Activated CD8-positive, alpha-beta memory T cell treated with anti-CD3 and anti-CD28 coated beads for 36 hours (primary cell): ENCODE data around the gene PRR7. TPM values are rescaled to one million over a fixed set of nuclear protein-coding genes. Genes with fewer than 3 reads are reported as not detected.

Source experiments
- CTCF ChIA-PET: fragments of 350-600 bp; sonication (Branson Sonifier 250); formaldehyde crosslinking; loops from one replicate; lab custom pipeline; 2021; ENCODE audit warnings: antibody characterized with exemption; lab: Charles Lee
- POLR2A ChIA-PET: fragments of 350-600 bp; sonication (Branson Sonifier 250); formaldehyde crosslinking; loops from one replicate; lab custom pipeline; 2021; ENCODE audit warnings: antibody characterized with exemption; lab: Charles Lee
- total RNA-seq, 2 experiments: library from RNA; stranded (reverse); gene quantifications; one replicate each; pipeline ENCODE4 v1.2.3, GENCODE V29; 2021

The PRR7 gene
- total RNA-seq, 2 experiments from 2014 or later: 18.7 to 20.1 TPM

DNA sequence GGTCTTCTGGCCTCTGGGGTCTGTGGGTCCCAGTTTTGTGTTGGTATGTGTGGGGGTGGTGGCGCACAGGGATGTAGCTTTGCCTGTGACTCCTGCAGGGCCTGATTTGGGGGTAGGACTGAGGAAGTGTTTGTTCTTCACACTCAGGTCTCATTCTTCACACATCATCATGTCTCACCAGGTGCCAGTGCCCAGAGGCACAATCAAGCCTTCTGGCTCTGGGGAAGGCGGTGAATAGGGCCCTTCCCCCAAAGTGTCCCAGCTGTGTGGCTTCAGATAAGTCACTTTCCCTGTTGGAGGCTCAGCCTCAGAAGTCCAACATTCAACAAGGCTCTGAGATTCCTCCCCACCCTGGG, 21.7 kb downstream of the PRR7 start:
- CTCF ChIA-PET: interaction anchor here (1.3 to 9.1 kb wide), 2 partner anchors 11 to 78 kb away, joined by 4 to 84 read pairs; no protein-coding TSS in a partner anchor
- POLR2A ChIA-PET: no interaction called here

DNA sequence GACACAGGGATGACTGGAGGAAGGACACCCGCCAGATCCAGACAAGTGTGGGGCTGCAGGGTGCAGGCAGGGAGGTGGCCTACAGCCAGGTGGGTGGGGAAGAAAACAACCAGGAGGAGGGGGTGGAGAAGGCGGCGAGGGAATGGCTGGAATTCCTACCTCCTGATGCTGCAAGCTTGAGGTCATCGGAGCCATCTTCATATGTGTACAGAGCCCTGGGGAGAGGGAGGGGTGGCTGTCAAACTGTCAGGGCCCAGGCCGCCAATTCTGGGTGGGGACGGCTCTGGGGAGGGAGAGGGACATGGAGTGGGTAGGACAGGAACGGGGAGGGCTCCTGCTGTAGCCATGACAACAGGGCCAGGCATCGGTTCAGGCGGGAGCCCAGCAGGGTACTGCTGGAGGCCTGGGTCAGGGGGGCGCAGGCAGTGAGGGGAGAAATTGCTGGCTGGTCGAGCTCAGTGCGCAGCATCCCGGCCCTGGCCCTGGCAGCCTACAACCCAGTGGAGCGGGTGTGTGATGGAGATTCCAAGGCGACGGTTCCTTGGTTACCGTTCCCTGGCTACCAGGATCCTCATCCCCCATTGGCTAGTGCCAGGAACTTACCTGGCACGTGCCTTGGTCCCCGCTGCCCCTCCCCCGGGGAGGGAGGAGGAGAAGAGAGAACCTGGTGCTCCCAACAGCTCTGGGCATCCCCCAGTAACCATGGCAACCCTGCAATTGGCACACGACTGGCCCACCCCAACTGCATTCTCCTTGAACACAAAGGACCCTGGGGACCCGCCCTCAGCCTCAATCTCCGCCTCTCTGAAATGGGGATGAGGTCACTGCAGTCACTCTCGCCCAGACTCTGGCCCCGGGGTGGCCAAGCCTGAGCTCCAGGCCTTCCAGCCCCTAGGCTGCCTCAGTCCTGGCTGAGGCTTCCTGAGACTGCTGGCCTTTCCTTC, 22.3 kb downstream of the PRR7 start:
- CTCF ChIA-PET: interaction anchor here (0.7 to 9.1 kb wide), 3 partner anchors 12 to 78 kb away, joined by 3 to 84 read pairs (median 4); no protein-coding TSS in a partner anchor
- POLR2A ChIA-PET: interaction anchor here (0.9 kb wide), 1 partner anchor 9 kb away, joined by 3 read pairs; no protein-coding TSS in a partner anchor

DNA sequence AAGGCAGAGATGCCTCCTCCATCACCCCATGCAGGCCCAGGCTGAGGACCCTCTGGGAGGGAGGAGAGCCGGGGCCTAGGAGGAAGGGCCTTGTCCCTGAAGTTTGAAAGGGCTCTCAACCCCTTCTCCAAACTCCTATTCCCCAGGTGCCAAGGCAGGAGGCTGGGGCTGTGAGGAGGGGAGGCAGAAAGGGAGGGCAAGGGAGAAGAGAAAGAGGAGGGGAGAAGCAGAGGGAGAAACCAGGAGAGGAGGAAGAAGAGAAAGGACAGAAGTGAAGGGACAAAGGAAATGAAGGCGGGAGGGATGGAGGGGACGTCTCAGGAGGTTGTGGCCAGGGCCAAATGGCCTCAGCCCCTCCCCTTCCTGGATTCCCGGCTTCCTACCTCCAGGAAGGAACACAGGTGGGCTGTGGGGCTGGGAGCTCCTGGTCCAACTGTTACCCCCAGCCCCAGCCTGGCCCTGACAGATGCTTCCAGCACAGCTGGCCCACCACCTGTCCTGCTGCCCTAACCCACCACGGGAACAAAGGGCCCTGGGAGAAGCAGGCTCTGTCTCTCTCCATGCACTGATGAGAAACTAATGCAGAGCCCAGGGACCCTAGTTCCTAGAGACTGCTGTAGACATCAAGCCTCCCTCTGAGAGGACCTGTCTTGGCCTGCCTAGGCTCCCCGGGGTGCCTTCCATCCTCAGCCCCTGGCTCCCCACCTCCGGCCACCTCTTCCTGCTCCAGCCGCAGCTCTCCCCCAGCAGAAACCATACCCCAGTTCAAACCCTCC, 23.3 kb downstream of the PRR7 start:
- POLR2A ChIA-PET: interaction anchor here (0.9 kb wide), 1 partner anchor 10 kb away, joined by 3 read pairs; no protein-coding TSS in a partner anchor

DNA sequence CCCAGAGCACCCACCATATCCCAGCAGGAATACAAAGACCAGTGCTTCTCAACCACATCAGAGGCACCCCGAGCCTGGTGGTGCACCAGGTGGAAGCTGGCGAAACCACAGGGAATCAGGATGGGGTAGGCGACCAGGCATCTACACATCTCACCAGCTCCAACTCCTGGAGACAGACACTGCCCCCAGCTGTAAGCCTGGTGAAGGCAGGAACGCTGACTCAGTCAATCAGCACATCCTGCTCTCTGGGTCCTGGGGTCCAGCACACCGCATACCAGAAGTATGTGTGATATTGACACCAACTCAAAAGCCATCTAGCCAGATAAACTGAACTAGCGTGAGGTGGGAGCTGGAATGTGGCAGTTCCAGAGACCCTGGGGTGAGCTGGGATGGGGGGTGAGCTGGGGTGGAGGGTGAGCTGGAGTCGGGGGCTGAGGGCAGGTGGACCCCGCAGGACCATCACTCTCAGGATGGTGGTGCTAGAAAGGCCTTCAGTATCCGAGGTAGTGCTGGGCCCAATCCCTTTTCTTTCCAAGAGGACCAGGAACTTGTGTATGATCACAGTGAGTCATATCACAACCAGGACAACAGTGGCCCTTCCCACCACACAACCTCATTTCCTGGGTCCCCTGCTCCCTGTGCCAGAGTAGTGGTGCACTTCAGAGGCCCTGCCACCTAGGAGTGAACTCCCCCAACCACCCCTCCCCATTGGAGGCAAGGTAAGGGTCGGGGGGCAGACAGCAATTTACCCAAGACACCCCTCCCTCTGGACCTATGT, 24.3 kb downstream of the PRR7 start:
- POLR2A ChIA-PET: interaction anchor here (0.6 to 2.2 kb wide), 6 partner anchors 14 to 120 kb away, joined by 3 to 11 read pairs (median 8); partner anchors contain the start of gene PDLIM7
- CTCF ChIA-PET: interaction anchor here (0.8 to 9.1 kb wide), 9 partner anchors 14 to 82 kb away, joined by 3 to 84 read pairs (median 5); partner anchors contain the start of genes DDX41 and PDLIM7

More for the DNA sequence above, 23.3 kb downstream of the PRR7 start:
- CTCF ChIA-PET: interaction anchor here (0.8 to 9.1 kb wide), 5 partner anchors 13 to 79 kb away, joined by 3 to 84 read pairs (median 5); partner anchors contain the start of gene PDLIM7

DNA sequence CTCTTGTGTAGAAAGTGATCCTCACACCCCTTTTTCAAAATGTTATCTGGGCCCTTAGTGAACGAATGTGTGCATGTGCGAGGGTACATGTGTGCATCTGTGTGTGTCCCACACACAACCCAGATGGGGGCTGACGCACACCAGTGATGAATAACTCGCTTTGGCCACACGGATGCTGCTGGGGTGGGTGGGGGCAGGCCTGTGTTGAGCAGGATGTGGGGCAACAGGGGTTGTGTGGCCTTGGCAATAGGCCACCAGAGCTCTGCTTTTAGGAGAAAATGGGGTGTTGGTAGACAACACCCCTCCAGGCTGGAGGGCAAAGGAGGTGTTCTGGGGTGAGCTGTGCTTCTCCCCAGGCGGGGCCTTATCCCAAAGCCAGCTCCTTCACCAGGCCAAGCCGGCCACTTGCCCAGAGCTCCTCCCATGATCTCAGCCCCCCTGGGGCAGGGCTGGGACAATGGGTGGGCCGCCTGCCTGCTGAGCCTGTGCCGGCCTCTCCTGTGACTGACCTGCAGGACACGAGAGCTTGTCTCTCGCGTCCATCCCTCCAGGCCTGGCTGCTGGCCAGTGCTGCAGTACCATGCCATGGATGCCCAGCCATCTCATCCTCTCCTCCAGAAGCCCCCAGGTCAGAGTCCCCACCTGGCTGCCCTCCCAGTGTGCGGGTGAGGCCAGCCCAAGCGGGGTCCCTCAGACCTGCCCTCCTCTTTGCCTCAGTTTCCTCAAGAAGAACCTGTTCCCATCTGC, 25.2 kb downstream of the PRR7 start:
- CTCF ChIA-PET: interaction anchor here (0.8 to 9.1 kb wide), 10 partner anchors 15 to 93 kb away, joined by 3 to 84 read pairs (median 4); partner anchors contain the start of gene DDX41
- POLR2A ChIA-PET: interaction anchor here (0.5 to 2.2 kb wide), 13 partner anchors 8 to 160 kb away, joined by 3 to 17 read pairs (median 5); partner anchors contain the start of genes GRK6, MXD3 and PDLIM7

DNA sequence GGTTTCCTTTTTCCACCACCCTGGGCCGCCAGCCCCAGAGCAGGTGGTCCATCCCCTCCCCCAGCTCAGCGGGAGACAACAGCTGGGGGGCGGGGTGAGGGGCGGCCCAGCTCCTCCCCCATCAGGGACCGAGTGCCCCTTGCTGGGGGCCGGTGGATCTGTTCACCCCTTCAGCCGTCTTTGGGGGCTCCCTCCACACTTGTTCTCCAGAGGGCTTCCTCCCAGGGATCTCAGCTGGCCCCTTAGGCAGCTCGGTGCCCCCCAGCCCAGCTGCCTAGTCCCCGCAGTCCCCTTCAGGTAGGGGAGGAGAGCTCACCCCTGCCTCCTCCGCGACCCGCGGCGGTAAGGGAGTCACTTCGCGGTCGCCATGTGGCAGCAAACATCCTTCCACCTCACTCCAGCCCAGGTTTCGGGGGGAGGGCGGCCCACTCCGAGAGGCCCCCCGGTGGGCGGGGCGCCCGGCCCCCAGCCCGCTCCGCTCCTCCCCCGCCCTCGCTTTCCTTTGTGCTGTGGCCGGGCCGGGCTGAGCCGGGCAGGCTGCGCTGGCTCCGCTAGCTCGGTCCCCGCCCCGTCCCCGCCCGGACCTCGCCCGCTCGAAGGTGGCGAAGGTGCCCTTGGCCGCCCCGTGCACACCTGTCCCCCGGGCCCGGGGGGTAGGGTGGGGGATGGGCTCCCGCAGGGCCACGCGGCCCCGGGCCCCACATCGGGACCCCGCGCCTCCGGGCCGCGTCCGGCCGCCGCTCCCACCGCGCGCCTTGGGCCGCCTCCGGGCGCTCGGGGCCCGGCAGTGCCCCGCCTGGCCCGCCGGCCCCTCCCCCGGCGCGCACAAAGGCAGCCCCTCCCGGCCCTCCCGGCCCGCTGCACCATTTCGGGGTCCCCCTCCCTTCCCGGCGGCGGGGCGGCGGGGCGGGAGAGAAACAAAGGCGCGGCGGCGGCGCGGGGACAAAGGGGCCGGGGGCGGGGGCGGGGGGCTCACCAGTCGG, 26.1 kb downstream of the PRR7 start:
- ChIA-PET POLR2A (interaction anchor here (0.6 to 2.2 kb wide), 11 partner anchors 9 to 161 kb away, joined by 3 to 17 read pairs (median 5); partner anchors contain the start of genes GRK6, MXD3 and PDLIM7), CTCF (interaction anchor here (0.7 to 9.1 kb wide), 10 partner anchors 9 to 160 kb away, joined by 3 to 84 read pairs (median 4); partner anchors contain the start of gene DDX41)

DNA sequence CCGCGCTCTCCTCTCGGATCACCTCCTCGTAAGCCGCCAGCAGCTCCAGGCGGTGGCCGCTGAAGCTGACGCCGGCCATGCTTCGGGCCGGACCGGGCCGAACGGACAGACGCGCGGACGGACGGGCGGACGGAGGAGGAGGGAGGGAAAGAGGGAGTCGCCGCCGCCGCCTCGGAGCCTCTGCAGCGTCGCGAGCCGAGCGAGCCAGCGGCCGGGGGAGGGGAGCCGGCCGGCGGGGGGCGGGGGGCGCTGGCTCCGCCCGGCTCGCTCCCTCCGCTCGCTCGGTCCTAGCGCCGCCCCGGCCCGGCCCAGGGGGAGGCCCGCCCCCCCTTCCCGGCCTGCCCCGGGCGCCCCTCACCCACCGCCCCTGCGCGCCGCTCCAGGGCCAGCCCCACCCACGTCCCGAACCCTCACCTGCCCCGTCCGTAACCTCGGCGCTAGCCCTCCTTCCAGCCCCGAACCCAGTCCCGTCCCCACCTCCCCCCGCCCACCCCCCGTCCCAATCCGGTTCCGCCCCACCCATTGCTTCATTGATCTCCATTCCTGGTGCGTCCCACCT, 26.9 kb downstream of the PRR7 start, which contains the start of gene DBN1:
TSS of gene DBN1 (minus strand) at position 192 of the 559 bp plus-strand sequence. CDS start at position 79, 113 bp downstream.
- ChIA-PET POLR2A (interaction anchor here (1.3 to 2.0 kb wide), 4 partner anchors 18 to 70 kb away, joined by 3 to 17 read pairs (median 6); no protein-coding TSS in a partner anchor), CTCF (interaction anchor here (1.0 to 9.1 kb wide), 5 partner anchors 10 to 28 kb away, joined by 3 to 84 read pairs (median 4); no protein-coding TSS in a partner anchor)

DNA sequence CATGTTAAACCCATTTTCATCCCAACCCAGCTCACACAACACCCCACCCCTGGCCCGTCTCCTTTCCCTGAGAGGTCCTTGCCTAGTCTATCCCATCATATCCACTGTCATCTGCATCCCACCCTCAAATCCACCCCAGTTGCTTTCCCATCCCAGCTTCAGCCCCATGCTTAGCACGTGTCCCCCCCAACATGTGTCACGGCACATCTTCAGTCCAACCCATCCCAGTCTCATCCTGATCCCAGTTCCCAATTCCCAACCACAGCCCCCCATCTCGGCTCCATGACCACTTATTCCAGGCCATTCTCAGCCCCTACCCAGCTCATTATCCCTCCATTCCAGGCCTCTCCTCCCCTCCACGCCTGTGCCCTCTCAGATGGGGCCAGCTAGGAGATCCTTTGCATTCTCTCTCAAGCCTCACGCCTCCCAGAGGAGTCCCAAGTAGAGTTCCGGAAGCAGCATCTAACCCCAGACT, 27.4 kb downstream of the PRR7 start:
- POLR2A ChIA-PET: no interaction called here
- CTCF ChIA-PET: interaction anchor here (1.0 to 9.1 kb wide), 3 partner anchors 17 to 27 kb away, joined by 3 to 84 read pairs (median 7); no protein-coding TSS in a partner anchor

DNA sequence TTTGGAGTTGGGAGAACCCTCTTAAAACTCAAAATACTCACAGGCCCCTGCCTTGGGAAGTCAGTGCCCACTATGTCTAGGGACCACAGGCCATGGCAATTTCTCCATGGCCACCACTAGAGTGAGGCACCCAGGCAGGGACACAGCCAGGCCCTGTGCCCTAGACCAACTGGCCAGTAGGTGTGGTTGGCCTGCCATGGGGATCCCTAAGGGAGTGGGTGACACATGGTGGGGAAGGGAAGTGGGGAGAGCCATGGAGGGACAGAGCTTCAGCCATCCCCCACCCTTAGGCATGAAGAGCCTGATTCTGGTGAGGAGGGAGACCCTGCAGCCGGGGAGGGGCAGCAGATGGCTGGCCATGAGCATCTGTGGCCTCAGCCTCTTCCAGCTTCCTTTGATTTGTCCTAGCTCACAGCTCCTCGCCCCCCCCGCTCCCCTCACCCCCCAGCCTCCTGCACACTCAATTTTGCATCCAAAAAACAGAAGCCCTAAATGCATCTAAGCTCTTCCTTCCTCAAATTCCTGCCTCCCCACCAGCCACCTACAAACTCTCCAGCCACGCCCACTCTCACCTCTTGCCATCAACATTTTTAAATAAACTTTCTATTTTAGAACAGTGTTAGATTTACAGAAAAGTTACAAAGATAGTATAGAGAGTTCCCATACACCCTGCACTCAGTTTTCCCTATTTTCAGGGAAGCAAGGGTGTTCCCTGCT, 28.4 kb downstream of the PRR7 start:
- ChIA-PET CTCF (interaction anchor here (1.0 to 9.1 kb wide), 4 partner anchors 18 to 90 kb away, joined by 3 to 84 read pairs (median 5); partner anchors contain the start of gene SLC34A1), POLR2A (interaction anchor here (0.6 to 1.0 kb wide), 2 partner anchors 13 to 20 kb away, joined by 3 to 4 read pairs; no protein-coding TSS in a partner anchor)

DNA sequence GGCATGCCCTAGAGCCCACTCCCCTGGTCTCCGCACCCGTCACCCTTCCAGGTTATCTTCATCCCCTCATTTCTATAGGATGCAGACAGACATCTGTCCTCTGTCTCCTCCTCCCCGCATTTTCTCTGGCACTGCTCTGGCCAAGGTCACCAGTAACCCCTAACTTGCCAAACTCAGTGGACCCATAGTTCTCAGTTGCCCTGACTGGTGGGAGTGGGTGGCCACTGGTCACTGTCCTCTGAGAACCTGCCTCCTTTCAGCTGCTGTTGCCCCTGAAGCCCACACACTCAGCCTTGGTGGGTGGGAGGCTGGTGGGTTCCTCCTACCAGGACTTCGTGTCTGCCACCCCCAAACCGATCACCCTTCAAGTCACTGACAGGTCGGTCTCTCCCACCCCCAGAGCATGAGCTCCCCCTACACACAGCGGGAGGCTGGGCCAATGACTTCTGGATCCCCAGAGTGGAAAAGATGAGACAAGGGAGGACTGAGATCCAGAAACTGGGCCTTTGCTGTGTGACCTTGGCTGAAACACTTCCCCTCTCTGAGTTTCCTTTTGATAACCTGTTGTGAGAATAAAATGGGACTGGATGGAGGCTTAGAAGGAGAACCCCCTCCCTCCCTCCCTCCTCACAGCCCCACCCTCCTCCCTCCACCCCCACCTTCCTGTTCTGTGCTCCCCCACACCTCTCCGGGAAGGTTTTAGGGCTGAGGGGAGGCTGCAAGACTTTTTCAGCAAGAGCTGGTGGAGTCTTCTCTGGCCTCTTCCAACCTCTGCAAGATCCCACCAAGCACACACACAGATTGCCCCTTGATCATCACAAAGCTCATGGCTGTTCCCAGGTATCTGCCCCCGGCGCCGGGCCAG, 29.2 kb downstream of the PRR7 start:
- ChIA-PET CTCF (interaction anchor here (1.0 to 9.1 kb wide), 5 partner anchors 19 to 171 kb away, joined by 3 to 84 read pairs (median 4); partner anchors contain the start of gene SLC34A1), POLR2A (interaction anchor here (0.6 to 1.0 kb wide), 3 partner anchors 14 to 20 kb away, joined by 3 to 4 read pairs (median 4); no protein-coding TSS in a partner anchor)

DNA sequence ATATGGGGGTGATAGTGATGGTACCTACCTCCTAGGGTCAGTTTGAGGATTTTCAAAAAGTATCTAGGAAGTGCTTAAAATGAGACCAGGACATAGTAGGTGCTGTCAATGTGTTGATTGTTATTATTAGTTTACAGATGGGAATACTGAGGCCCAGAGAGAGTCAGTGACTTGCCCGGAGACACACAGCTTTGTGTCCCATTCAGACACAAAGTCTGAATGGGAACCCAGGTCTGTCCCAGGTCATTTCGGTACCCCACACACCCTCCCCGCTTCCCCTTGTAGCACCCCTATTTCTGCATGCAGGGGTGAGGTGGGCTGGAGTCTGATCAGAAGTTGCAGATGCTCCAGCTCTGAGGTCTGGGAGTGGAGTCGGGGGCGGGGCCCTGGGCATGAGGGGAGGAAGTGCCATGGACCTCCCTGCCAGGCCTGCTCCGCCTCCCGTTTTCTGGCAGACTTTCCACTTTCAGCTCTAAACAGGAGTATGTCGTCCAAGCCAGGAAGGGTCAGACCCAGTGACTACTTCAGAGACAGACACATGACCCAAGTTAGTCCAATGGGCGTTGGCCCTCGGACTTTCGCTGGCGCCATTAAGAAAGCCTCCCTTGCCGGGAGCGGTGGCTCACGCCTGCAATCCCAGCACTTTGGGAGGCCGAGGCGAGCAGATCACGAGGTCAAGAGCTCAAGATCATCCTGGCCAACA, 30.1 kb downstream of the PRR7 start:
- ChIA-PET POLR2A (interaction anchor here (0.6 kb wide), 1 partner anchor 16 kb away, joined by 4 read pairs; no protein-coding TSS in a partner anchor), CTCF (interaction anchor here (1.1 to 9.1 kb wide), 4 partner anchors 20 to 172 kb away, joined by 3 to 84 read pairs (median 4); partner anchors contain the start of gene SLC34A1)

DNA sequence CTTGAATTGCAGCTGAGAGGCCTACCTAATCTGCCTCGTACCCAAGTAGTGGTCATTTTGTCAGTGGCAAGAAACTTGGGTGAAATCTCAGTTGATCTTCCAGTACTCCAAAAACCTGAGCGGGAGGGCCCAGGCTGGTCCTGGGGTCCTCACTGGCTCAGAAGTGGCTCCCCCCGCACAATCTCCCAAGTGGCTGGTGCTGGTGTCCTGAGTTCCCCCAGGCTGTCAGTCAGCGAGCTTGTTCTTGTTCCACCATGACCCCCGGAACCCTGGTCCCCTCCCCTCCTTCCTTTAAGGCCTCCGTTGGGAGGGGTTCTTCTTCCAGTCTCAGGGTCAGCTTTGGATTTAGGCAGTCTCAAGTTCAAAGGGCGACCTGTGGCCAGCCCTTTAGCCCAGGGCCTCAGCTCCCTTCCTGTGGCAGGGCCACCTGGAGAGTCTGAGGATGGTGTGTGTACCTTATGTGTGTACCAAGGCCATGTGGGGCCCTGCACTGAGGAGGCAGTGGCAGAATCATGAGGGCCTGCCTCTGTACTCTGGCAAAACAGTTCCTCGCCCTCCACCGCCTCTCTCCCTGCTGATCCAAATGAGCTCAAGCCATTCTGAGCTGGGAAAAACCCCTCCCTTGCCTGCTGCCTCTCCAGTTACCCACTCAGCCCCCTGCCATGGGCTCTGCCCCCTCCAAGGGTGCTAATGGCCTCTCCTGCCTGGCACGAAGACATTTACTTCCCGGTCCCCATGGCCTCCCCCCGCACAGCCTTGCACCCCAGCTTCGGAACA, 31.3 kb downstream of the PRR7 start:
- ChIA-PET CTCF (interaction anchor here (0.8 to 3.6 kb wide), 8 partner anchors 14 to 87 kb away, joined by 3 to 16 read pairs (median 4); no protein-coding TSS in a partner anchor), POLR2A (no interaction called here)
